SH-SY5Y (cell line): ENCODE results near the gene DHRS7C.

Experiments used
- GATA2 ChIP-seq: IDR thresholded peaks from 2 replicates; pipeline ENCODE4 v1.6.1; 2011; ENCODE audit warnings: mild to moderate bottlenecking, low read depth, low read length
- GATA3 ChIP-seq: IDR thresholded peaks from 2 replicates; pipeline ENCODE4 v1.6.1; 2011; ENCODE audit warnings: low read depth, mild to moderate bottlenecking, low read length, moderate library complexity

GRCh38 chr17:9728005-9728404, 63.4 kb downstream of the DHRS7C start:
- TF ChIP-seq GATA2 (no peak), GATA3 (no peak)
